Right lobe of liver (tissue), 6 donors: ENCODE results near the gene CAV1. TPM values are rescaled to one million over a fixed set of nuclear protein-coding genes. Genes with fewer than 3 reads are reported as not detected.
A peak's percentile ranks its signal among the peaks of the same experiment; 100 is the strongest.
"Not testable (repeated sequence)": the region's sequence is repeated elsewhere in the genome, so short reads cannot be mapped to it uniquely, and the experiment has no call there.

ENCODE experiments used
- ATAC-seq, 4 donors: fragments of 200-7000 bp; cut with Tn5 transposase; one replicate each; pipeline ENCODE4 v1.9.1; 2020; ENCODE audit warnings: mild to moderate bottlenecking in 4 of 4, moderate library complexity in 4 of 4
- DNase-seq, 3 donors: peaks; one replicate each; pipeline ENCODE4 v3.0.0-alpha.2; 2020
- H3K27ac ChIP-seq, 3 donors: fragments of 200-600 bp; one replicate each; pipeline ENCODE4 v1.8.0; 2022
- H3K27me3 ChIP-seq, 2 donors: fragments of 200-600 bp; one replicate each; pipeline ENCODE4 v1.8.0; 2022
- H3K36me3 ChIP-seq, 4 donors: fragments of 200-600 bp; sonication (generic) in 1 of 4; one replicate each; pipeline versions ENCODE4 v1.5.1 to v1.8.0; 2017 to 2022; ENCODE audit warnings: control low read depth in 1 of 4
- H3K4me1 ChIP-seq, 4 donors: fragments of 200-600 bp; sonication (generic) in 1 of 4; one replicate each; pipeline versions ENCODE4 v1.5.1 to v1.8.0; 2017 to 2022; ENCODE audit warnings: control low read depth in 1 of 4
- H3K4me3 ChIP-seq, 3 donors: fragments of 200-600 bp; one replicate each; pipeline ENCODE4 v1.8.0; 2022
- H3K9me3 ChIP-seq, 4 donors: fragments of 200-600 bp; sonication (generic) in 1 of 4; one replicate each; pipeline versions ENCODE4 v1.5.1 to v1.8.0; 2017 to 2022; ENCODE audit warnings: control low read depth in 1 of 4
- CTCF ChIP-seq, 4 donors: fragments of 200-600 bp in 3 of 4; fragments of 450-650 bp in 1 of 4; IDR thresholded peaks; one replicate each; pipeline versions ENCODE4 v1.5.1 to v1.8.0; 2016 to 2022; ENCODE audit warnings: antibody characterized with exemption in 4 of 4, mild to moderate bottlenecking in 2 of 4
- POLR2A ChIP-seq: fragments of 450-650 bp; IDR thresholded peaks from one replicate; pipeline ENCODE4 v1.6.1; 2017; ENCODE audit warnings: antibody characterized with exemption, mild to moderate bottlenecking
- WGBS: methylation state at CpG from one replicate; pipeline ENCODE4 v1.1.6; 2018; ENCODE audit warnings: low coverage, low lambda C conversion rate; ENCODE audit not compliant: insufficient coverage; ENCODE audit errors: missing lambda C conversion rate; 5-methylcytosine and 5-hydroxymethylcytosine counted together
- intact Hi-C, 2 donors: fragments of 100-400 bp; cut with DNase I; formaldehyde crosslinking; loops; one replicate each; pipeline versions ENCODE4 v1.11.2 to v1.14.1; 2022
- total RNA-seq, 6 experiments: library from RNA; depleted of rRNA in 2 of 6; stranded (reverse); fragments of >200 nt in 2 of 6; fragmentation: NEBNext Ultra II Directional in 3 of 6; extraction: Animal tissue kit (Norgen Biotek cat#: 25700) in 3 of 6; gene quantifications; one replicate each; pipeline versions ENCODE4 v1.1.0 to v1.2.4, GENCODE V29; 2016 to 2023
- donor health status: DM: no; HTN: yes; CAD: no.
- donor health status: DM: no; HTN: no; CAD: no.
- donor health status: DM: no; HTN: no; CAD: no.
- donor health status: DM: no; HTN: yes; CAD: no.
- donor health status: DM: no; HTN: yes; CAD: no.

The CAV1 gene
- total RNA-seq, 6 experiments from 2014 or later, result 3.8 to 19.8 (median 9.0) TPM

GRCh38 chr7:116585967-116586366 is 61.1 kb downstream of the CAV1 start:
- H3K4me1 ChIP-seq, result no peaks in the 10 kb centered on the region
- no peak overlapping the region for H3K4me3 ChIP-seq
- ATAC-seq (peak in 2 of 4 donors; percentile 29 to 31), DNase-seq (no peak)
- no peaks in the 10 kb centered on the region for H3K36me3 ChIP-seq
- H3K27ac ChIP-seq, result no peak overlapping the region
- intact Hi-C loops, result loop anchor here (5.0 to 10.0 kb wide), 2 partner anchors 321 to 324 kb away; no protein-coding TSS in a partner anchor
- no peaks in the 10 kb centered on the region for H3K27me3 ChIP-seq
- no peak for TF ChIP-seq POLR2A
- TF ChIP-seq CTCF (IDR thresholded peaks at IDR 0.05), result no peak
- H3K9me3 ChIP-seq, result no peaks in the 10 kb centered on the region
- WGBS, result 66% methylated on average over 4 of the region's 5 CpGs

- intact Hi-C loops, result loop anchor here (5.0 to 10.0 kb wide), 2 partner anchors 322 to 325 kb away; no protein-coding TSS in a partner anchor
- H3K36me3 ChIP-seq, DNase-seq, H3K9me3 ChIP-seq, H3K4me1 ChIP-seq, H3K4me3 ChIP-seq, ATAC-seq, H3K27me3 ChIP-seq, H3K27ac ChIP-seq: not testable (repeated sequence)
- WGBS, result 81% methylated on average over 3 of the region's 3 CpGs
Measured at GRCh38 chr7:116587200-116587599, 62.4 kb downstream of the CAV1 start.

GRCh38 chr7:116588225-116588624 is 63.4 kb downstream of the CAV1 start:
- Histone ChIP-seq H3K27me3 (no peaks in the 10 kb centered on the region), H3K4me3 (no peak overlapping the region), H3K9me3 (no peaks in the 10 kb centered on the region), H3K4me1 (peaks cover 0 to 8% (median 0%) of the 10 kb centered on the region in 4 donors), H3K27ac (no peak overlapping the region), H3K36me3 (no peaks in the 10 kb centered on the region)
- DNase-seq (no peak), ATAC-seq (peak; percentile 24 to 51 (median 38))
- intact Hi-C loops, result loop anchor here (5.0 to 10.0 kb wide), 2 partner anchors 323 to 326 kb away; no protein-coding TSS in a partner anchor
- TF ChIP-seq POLR2A (no peak), CTCF (IDR thresholded peaks at IDR 0.05) (no peak)
- WGBS, result 46% methylated on average over 2 of the region's 2 CpGs

- WGBS, result 6% methylated on average over 4 of the region's 4 CpGs
- intact Hi-C loops, result loop anchor here (5.0 to 10.0 kb wide), 2 partner anchors 324 to 327 kb away; no protein-coding TSS in a partner anchor
- ATAC-seq (peak; percentile 57 to 65 (median 62)), DNase-seq (no peak)
- H3K27ac ChIP-seq, result no peak overlapping the region
- no peaks in the 10 kb centered on the region for H3K27me3 ChIP-seq
- H3K36me3 ChIP-seq, result no peaks in the 10 kb centered on the region
- peaks cover 0 to 12% (median 0%) of the 10 kb centered on the region in 4 donors for H3K4me1 ChIP-seq
- no peak overlapping the region for H3K4me3 ChIP-seq
- no peaks in the 10 kb centered on the region for H3K9me3 ChIP-seq
- TF ChIP-seq POLR2A (no peak), CTCF (IDR thresholded peaks at IDR 0.05) (peak; percentile 71 to 88 (median 76))
Measured at GRCh38 chr7:116588641-116589594, 64.1 kb downstream of the CAV1 start.
